Right lobe of liver (tissue), 6 donors: ENCODE results near the gene CA5B. TPM values are rescaled to one million over a fixed set of nuclear protein-coding genes. Genes with fewer than 3 reads are reported as not detected.

Experiments
- ATAC-seq, 4 donors: fragments of 200-7000 bp; cut with Tn5 transposase; one replicate each; pipeline ENCODE4 v1.9.1; 2020; ENCODE audit warnings: mild to moderate bottlenecking in 4 of 4, moderate library complexity in 4 of 4
- DNase-seq, 3 donors: peaks; one replicate each; pipeline ENCODE4 v3.0.0-alpha.2; 2020
- H3K27ac ChIP-seq, 3 donors: fragments of 200-600 bp; one replicate each; pipeline ENCODE4 v1.8.0; 2022
- H3K27me3 ChIP-seq, 2 donors: fragments of 200-600 bp; one replicate each; pipeline ENCODE4 v1.8.0; 2022
- H3K36me3 ChIP-seq, 4 donors: fragments of 200-600 bp; sonication (generic) in 1 of 4; one replicate each; pipeline versions ENCODE4 v1.5.1 to v1.8.0; 2017 to 2022; ENCODE audit warnings: control low read depth in 1 of 4
- H3K4me1 ChIP-seq, 4 donors: fragments of 200-600 bp; sonication (generic) in 1 of 4; one replicate each; pipeline versions ENCODE4 v1.5.1 to v1.8.0; 2017 to 2022; ENCODE audit warnings: control low read depth in 1 of 4
- H3K4me3 ChIP-seq, 3 donors: fragments of 200-600 bp; one replicate each; pipeline ENCODE4 v1.8.0; 2022
- H3K9me3 ChIP-seq, 4 donors: fragments of 200-600 bp; sonication (generic) in 1 of 4; one replicate each; pipeline versions ENCODE4 v1.5.1 to v1.8.0; 2017 to 2022; ENCODE audit warnings: control low read depth in 1 of 4
- POLR2A ChIP-seq: fragments of 450-650 bp; IDR thresholded peaks from one replicate; pipeline ENCODE4 v1.6.1; 2017; ENCODE audit warnings: antibody characterized with exemption, mild to moderate bottlenecking
- WGBS: methylation state at CpG from one replicate; pipeline ENCODE4 v1.1.6; 2018; ENCODE audit warnings: low coverage, low lambda C conversion rate; ENCODE audit not compliant: insufficient coverage; ENCODE audit errors: missing lambda C conversion rate; 5-methylcytosine and 5-hydroxymethylcytosine counted together
- intact Hi-C, 2 donors: fragments of 100-400 bp; cut with DNase I; formaldehyde crosslinking; loops; one replicate each; pipeline versions ENCODE4 v1.11.2 to v1.14.1; 2022
- total RNA-seq, 6 experiments: library from RNA; depleted of rRNA in 2 of 6; stranded (reverse); fragments of >200 nt in 2 of 6; fragmentation: NEBNext Ultra II Directional in 3 of 6; extraction: Animal tissue kit (Norgen Biotek cat#: 25700) in 3 of 6; gene quantifications; one replicate each; pipeline versions ENCODE4 v1.1.0 to v1.2.4, GENCODE V29; 2016 to 2023
- TF ChIP-seq, protein P1 (sequence below), 4 donors: fragments of 200-600 bp in 3 of 4; fragments of 450-650 bp in 1 of 4; IDR thresholded peaks; one replicate each; pipeline versions ENCODE4 v1.5.1 to v1.8.0; 2016 to 2022; ENCODE audit warnings: antibody characterized with exemption in 4 of 4, mild to moderate bottlenecking in 2 of 4
- donor health status: DM: no; HTN: yes; CAD: no.
- donor health status: DM: no; HTN: no; CAD: no.
- donor health status: DM: no; HTN: no; CAD: no.
- donor health status: DM: no; HTN: yes; CAD: no.
- donor health status: DM: no; HTN: yes; CAD: no.

The CA5B gene
- total RNA-seq, 6 experiments from 2014 or later: 1.5 to 4.3 (median 2.8) TPM

DNA sequence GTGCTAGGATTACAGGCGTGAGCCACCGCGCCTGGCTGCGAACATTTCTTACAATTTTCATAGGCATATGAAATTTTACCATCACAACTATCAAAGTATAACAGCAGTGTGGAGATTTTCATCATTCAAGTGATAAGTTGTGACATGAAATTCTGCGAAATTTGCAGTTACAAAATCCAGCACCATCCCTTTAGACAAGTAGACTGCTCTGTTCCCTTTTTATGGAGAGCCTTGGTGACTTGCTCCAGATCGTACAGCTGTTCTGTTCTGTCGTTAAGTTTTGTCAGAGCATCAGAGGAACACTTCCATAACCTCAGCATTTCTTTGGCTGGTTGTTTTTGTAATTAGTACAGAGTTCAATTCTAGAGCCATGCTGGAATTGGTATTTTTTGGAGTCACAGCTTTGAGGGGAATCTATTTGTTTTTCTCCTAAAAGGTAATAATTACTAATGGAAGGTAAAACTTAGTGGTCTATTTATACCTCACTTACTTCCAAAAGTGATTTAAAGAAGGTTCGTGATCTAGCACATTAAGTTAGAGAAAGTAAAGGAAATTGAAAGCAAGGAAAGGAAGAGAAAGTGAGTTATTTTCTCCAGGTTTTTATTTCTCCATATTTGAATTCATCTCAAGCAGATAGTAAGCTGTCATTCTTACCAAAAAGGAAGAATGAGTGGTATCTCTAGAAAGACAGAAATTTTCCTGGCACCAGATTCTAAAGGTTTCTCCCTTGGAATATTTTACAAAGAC, 74.3 kb downstream of the CA5B start:
- H3K36me3 ChIP-seq: peaks cover 0 to 69% (median 2%) of the 10 kb centered on the region in 4 donors
- ATAC-seq (no peak), DNase-seq (no peak)
- H3K27ac ChIP-seq: no peak overlapping the region
- no peak overlapping the region for H3K4me3 ChIP-seq
- TF ChIP-seq, protein P1, sequence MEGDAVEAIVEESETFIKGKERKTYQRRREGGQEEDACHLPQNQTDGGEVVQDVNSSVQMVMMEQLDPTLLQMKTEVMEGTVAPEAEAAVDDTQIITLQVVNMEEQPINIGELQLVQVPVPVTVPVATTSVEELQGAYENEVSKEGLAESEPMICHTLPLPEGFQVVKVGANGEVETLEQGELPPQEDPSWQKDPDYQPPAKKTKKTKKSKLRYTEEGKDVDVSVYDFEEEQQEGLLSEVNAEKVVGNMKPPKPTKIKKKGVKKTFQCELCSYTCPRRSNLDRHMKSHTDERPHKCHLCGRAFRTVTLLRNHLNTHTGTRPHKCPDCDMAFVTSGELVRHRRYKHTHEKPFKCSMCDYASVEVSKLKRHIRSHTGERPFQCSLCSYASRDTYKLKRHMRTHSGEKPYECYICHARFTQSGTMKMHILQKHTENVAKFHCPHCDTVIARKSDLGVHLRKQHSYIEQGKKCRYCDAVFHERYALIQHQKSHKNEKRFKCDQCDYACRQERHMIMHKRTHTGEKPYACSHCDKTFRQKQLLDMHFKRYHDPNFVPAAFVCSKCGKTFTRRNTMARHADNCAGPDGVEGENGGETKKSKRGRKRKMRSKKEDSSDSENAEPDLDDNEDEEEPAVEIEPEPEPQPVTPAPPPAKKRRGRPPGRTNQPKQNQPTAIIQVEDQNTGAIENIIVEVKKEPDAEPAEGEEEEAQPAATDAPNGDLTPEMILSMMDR (IDR thresholded peaks at IDR 0.05): no peak
- TF ChIP-seq POLR2A: no peak
- H3K27me3 ChIP-seq: no peaks in the 10 kb centered on the region
- peaks cover 0 to 6% (median 0%) of the 10 kb centered on the region in 4 donors for H3K4me1 ChIP-seq
- 89% methylated on average over 8 of the region's 8 CpGs for WGBS
- H3K9me3 ChIP-seq: no peaks in the 10 kb centered on the region
- intact Hi-C loops: no loop called here

DNA sequence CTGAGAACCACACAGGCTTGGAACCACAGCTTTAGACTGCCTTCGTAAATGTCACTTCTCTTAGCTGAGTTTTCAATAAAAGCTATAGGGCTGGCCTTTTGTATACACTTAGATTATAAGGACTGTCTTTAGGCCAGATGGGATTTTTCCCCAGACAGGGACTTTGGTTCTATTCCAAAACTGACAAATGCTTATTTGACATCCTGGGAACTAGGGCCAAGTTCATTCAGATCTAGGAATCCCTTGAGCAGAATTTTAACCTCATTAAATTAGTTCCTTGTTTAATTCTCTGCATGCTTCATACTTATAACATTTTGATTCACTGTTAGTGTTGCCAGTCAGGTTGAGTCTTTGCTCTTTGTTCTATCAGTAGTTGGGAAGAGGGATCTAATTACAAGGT, 75.3 kb downstream of the CA5B start:
- Histone ChIP-seq H3K4me1 (peaks cover 0 to 6% (median 0%) of the 10 kb centered on the region in 4 donors), H3K27me3 (no peaks in the 10 kb centered on the region), H3K36me3 (peaks cover 0 to 64% (median 2%) of the 10 kb centered on the region in 4 donors), H3K9me3 (no peaks in the 10 kb centered on the region), H3K27ac (no peak overlapping the region), H3K4me3 (no peak overlapping the region)
- ATAC-seq: no peak
- no peak for TF ChIP-seq POLR2A
- intact Hi-C loops: no loop called here
- no peak for DNase-seq
- WGBS: no CpG with 5 or more reads among the region's 1 CpG

DNA sequence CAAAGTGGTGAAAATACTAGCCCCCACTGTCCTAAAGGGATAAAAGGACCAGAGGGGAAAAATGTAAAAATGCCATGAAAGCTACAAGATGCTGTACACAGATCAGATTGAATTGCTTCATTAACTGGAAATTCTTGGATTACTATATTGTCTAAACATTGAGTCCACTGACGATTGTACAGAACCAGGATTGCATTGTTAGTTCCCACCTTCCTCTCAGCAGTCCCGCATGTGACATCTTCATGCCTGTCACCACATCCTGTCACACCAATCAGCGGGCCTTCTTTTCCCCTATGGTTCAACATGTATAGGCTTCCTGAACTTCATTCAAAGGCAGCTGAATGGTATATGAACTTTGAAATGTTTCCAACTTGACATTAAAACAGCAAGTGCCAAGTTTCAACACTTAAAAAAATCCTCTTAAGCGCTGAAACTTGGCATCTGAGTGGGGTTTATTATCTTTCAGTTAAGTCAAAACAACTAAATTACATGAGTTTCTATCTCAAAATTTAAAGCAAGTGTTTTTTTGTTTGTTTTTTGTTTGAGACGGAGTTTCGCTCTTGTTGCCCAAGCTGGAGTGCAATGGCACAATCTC, 76.8 kb downstream of the CA5B start:
- Histone ChIP-seq H3K4me1 (peaks cover 0 to 6% (median 0%) of the 10 kb centered on the region in 4 donors), H3K27me3 (no peaks in the 10 kb centered on the region), H3K9me3 (no peaks in the 10 kb centered on the region), H3K27ac (no peak overlapping the region), H3K36me3 (peaks cover 0 to 54% (median 4%) of the 10 kb centered on the region in 4 donors), H3K4me3 (no peak overlapping the region)
- intact Hi-C loops: no loop called here
- ATAC-seq: no peak
- WGBS: 62% methylated on average over 6 of the region's 6 CpGs
- DNase-seq: no peak
- TF ChIP-seq, protein P1 (IDR thresholded peaks at IDR 0.05): no peak
- TF ChIP-seq POLR2A: no peak

DNA sequence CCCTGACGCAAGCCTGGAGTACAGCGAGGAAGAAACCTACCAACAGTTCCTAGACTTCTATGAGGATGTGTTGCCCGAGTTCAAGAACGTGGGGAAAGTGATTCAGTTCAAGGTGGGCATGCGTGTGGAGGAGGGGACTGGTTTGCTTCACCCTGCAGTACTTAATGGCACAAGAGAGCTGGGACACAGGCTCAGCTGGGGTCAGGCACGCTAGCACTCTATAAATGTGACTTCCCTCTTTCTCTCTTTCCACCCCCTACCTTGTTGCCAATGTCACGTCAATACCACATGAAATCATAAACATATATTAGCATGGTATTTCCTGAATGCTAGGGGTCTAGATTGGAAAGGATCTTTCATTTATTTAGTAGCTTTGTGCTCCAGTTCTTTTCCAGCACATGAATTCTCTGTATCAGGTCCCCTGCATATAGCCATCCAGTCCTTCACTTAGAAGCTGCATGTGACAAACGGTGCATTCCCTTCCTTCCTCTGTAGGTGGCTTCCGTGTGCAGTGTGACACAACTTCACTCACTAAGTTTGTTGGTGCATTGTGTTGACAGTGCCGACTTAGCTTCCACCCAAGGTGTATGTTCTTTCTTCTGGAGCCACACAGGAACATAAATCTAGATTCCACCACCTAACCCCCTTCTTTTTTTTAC, 77.8 kb downstream of the CA5B start:
- Histone ChIP-seq H3K4me1 (peaks cover 0 to 6% (median 0%) of the 10 kb centered on the region in 4 donors), H3K27me3 (no peaks in the 10 kb centered on the region), H3K4me3 (no peak overlapping the region), H3K27ac (no peak overlapping the region), H3K36me3 (peaks cover 0 to 53% (median 2%) of the 10 kb centered on the region in 4 donors), H3K9me3 (no peaks in the 10 kb centered on the region)
- 71% methylated on average over 10 of the region's 10 CpGs for WGBS
- DNase-seq (no peak), ATAC-seq (peak; percentile 63 to 81 (median 76))
- intact Hi-C loops: no loop called here
- no peak for TF ChIP-seq POLR2A
- TF ChIP-seq, protein P1 (IDR thresholded peaks at IDR 0.05): peak; percentile 5 to 25 (median 20)

DNA sequence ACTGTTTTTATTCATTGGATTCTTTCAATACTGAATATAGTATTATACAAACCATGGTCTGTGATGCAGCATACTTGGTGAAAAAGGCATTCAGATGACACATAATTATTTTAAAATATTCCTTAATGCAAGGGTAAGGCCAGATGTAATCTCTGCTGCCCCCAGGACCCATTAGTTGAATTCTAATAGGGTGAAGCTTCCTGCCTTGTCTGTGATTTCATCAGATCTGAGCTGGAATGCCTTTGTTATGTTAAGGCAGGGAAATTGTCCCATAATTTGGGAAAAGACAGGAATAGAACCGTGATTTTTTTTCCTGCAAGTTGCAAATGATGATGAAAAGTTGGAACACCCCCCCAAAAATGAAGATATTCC, 78.4 kb downstream of the CA5B start:
- no peaks in the 10 kb centered on the region for H3K9me3 ChIP-seq

More for the DNA sequence above, 78.4 kb downstream of the CA5B start:
- no peak for ATAC-seq
- no peak overlapping the region for H3K27ac ChIP-seq
- H3K4me1 ChIP-seq: peaks cover 0 to 6% (median 0%) of the 10 kb centered on the region in 4 donors
- 68% methylated on average over 1 of the region's 1 CpG for WGBS
- peaks cover 0 to 50% (median 2%) of the 10 kb centered on the region in 4 donors for H3K36me3 ChIP-seq
- intact Hi-C loops: no loop called here
- no peak for TF ChIP-seq POLR2A
- TF ChIP-seq, protein P1 (IDR thresholded peaks at IDR 0.05): no peak
- DNase-seq: no peak
- H3K27me3 ChIP-seq: no peaks in the 10 kb centered on the region
- H3K4me3 ChIP-seq: no peak overlapping the region
